ENCODE results near the gene PHPT1. TPM values are rescaled to one million over a fixed set of nuclear protein-coding genes. Genes with fewer than 3 reads are reported as not detected.
A peak's percentile ranks its signal among the peaks of the same experiment; 100 is the strongest.

PHPT1 gene
- total and polyA plus RNA-seq, 2 of the 13 experiments (the other 11 are each of a cell fraction or from before 2014, with no cell fraction given): 189 to 192 TPM

DNA sequence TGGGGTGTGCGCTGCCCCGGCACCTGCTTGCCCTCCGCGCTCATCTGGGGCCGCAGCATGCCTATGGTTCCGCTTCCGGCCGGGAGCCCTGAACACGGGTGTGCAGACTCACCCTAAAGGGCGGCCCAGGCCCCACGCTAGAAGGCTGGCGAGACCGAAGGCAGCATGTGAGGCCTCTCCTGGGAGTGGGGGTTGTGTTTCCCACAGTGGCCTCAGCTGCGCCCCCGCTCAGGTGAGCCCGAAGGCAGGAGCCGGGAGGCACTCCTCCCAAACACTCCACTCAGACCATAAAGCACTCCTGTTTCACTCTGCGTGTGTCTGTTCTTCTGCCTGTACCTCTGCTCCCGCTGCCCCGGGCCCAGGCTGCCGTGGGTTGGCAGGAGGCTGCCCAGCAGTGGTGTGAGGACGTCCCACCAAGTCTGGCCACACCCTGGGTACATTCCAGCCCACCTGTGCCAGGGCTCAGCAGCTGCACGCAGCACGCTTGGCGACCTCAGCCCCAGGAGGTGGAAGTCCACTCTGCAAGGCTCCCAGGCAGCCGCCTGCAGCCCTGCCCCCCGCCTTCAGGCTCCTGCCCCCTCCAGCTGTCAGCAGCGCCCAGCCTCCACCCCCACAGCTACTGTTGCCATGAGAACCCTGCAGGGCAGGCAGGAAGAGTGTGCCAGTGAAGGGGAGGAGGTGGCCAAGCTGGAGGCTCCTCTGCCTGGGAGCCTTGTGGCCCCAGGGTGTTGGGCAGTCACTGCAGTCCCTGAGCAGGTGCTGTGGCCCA, 8.1 kb upstream of the PHPT1 start (continued):
- TF ChIP-seq, protein P1, sequence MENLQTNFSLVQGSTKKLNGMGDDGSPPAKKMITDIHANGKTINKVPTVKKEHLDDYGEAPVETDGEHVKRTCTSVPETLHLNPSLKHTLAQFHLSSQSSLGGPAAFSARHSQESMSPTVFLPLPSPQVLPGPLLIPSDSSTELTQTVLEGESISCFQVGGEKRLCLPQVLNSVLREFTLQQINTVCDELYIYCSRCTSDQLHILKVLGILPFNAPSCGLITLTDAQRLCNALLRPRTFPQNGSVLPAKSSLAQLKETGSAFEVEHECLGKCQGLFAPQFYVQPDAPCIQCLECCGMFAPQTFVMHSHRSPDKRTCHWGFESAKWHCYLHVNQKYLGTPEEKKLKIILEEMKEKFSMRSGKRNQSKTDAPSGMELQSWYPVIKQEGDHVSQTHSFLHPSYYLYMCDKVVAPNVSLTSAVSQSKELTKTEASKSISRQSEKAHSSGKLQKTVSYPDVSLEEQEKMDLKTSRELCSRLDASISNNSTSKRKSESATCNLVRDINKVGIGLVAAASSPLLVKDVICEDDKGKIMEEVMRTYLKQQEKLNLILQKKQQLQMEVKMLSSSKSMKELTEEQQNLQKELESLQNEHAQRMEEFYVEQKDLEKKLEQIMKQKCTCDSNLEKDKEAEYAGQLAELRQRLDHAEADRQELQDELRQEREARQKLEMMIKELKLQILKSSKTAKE (CRISPR knock-in tag; IDR thresholded peaks at IDR 0.05; ENCODE audit: borderline replicate concordance): peak; percentile 68; the same call in 1 of the 2 replicates
- TF ChIP-seq, protein P2, sequence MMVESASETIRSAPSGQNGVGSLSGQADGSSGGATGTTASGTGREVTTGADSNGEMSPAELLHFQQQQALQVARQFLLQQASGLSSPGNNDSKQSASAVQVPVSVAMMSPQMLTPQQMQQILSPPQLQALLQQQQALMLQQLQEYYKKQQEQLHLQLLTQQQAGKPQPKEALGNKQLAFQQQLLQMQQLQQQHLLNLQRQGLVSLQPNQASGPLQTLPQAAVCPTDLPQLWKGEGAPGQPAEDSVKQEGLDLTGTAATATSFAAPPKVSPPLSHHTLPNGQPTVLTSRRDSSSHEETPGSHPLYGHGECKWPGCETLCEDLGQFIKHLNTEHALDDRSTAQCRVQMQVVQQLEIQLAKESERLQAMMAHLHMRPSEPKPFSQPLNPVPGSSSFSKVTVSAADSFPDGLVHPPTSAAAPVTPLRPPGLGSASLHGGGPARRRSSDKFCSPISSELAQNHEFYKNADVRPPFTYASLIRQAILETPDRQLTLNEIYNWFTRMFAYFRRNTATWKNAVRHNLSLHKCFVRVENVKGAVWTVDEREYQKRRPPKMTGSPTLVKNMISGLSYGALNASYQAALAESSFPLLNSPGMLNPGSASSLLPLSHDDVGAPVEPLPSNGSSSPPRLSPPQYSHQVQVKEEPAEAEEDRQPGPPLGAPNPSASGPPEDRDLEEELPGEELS (CRISPR knock-in tag; IDR thresholded peaks at IDR 0.05): 0 out of 2 replicates have a peak, but pooled peaks have one; percentile 37
- TF ChIP-seq, protein P3, sequence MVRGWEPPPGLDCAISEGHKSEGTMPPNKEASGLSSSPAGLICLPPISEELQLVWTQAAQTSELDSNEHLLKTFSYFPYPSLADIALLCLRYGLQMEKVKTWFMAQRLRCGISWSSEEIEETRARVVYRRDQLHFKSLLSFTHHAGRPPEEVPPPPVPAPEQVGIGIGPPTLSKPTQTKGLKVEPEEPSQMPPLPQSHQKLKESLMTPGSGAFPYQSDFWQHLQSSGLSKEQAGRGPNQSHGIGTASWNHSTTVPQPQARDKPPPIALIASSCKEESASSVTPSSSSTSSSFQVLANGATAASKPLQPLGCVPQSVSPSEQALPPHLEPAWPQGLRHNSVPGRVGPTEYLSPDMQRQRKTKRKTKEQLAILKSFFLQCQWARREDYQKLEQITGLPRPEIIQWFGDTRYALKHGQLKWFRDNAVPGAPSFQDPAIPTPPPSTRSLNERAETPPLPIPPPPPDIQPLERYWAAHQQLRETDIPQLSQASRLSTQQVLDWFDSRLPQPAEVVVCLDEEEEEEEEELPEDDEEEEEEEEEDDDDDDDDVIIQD (CRISPR knock-in tag; IDR thresholded peaks at IDR 0.05; ENCODE audit: low read depth): no peak
- TF ChIP-seq, protein P4, sequence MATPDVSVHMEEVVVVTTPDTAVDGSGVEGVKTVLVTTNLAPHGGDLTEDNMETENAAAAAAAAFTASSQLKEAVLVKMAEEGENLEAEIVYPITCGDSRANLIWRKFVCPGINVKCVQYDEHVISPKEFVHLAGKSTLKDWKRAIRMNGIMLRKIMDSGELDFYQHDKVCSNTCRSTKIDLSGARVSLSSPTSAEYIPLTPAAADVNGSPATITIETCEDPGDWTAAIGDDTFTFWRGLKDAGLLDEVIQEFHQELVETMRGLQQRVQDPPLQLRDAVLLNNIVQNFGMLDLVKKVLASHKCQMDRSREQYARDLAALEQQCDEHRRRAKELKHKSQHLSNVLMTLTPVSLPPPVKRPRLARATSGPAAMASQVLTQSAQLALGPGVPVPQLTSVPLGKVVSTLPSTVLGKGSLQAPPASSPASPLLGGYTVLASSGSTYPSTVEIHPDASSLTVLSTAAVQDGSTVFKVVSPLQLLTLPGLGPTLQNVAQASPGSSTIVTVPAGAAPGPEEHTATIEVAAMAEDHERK (CRISPR knock-in tag; IDR thresholded peaks at IDR 0.05; ENCODE audit: low read depth): no peak
- TF ChIP-seq, protein P5, sequence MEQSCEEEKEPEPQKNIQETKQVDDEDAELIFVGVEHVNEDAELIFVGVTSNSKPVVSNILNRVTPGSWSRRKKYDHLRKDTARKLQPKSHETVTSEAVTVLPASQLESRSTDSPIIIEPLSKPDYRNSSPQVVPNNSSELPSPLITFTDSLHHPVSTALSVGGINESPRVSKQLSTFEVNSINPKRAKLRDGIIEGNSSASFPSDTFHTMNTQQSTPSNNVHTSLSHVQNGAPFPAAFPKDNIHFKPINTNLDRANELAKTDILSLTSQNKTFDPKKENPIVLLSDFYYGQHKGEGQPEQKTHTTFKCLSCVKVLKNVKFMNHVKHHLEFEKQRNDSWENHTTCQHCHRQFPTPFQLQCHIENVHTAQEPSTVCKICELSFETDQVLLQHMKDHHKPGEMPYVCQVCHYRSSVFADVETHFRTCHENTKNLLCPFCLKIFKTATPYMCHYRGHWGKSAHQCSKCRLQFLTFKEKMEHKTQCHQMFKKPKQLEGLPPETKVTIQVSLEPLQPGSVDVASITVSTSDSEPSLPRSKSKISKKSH (CRISPR knock-in tag; IDR thresholded peaks at IDR 0.05; ENCODE audit: borderline replicate concordance): no peak
- TF ChIP-seq SP2 (CRISPR knock-in tag; IDR thresholded peaks at IDR 0.05) (no peak), MAF1 (CRISPR knock-in tag; IDR thresholded peaks at IDR 0.05; ENCODE audit: borderline replicate concordance) (no peak), NR1H2 (CRISPR knock-in tag; IDR thresholded peaks at IDR 0.05; ENCODE audit: borderline replicate concordance, low read depth) (no peak), ELF3 (CRISPR knock-in tag; IDR thresholded peaks at IDR 0.05) (no peak), ZZZ3 (CRISPR knock-in tag; IDR thresholded peaks at IDR 0.05; ENCODE audit: borderline replicate concordance) (peak; percentile 71; the same call in 1 of the 2 replicates), CC2D1A (CRISPR knock-in tag; IDR thresholded peaks at IDR 0.05) (no peak)
- TF ChIP-seq, protein P6, sequence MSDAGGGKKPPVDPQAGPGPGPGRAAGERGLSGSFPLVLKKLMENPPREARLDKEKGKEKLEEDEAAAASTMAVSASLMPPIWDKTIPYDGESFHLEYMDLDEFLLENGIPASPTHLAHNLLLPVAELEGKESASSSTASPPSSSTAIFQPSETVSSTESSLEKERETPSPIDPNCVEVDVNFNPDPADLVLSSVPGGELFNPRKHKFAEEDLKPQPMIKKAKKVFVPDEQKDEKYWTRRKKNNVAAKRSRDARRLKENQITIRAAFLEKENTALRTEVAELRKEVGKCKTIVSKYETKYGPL (CRISPR knock-in tag; IDR thresholded peaks at IDR 0.05): no peak
- TF ChIP-seq, protein P7, sequence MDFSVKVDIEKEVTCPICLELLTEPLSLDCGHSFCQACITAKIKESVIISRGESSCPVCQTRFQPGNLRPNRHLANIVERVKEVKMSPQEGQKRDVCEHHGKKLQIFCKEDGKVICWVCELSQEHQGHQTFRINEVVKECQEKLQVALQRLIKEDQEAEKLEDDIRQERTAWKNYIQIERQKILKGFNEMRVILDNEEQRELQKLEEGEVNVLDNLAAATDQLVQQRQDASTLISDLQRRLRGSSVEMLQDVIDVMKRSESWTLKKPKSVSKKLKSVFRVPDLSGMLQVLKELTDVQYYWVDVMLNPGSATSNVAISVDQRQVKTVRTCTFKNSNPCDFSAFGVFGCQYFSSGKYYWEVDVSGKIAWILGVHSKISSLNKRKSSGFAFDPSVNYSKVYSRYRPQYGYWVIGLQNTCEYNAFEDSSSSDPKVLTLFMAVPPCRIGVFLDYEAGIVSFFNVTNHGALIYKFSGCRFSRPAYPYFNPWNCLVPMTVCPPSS (IDR thresholded peaks at IDR 0.05): no peak

All from HepG2 (cell line).